Activated CD4-positive, alpha-beta memory T cell treated with anti-CD3 and anti-CD28 coated beads for 36 hours (primary cell): ENCODE results near the gene ASTN2. TPM values are rescaled to one million over a fixed set of nuclear protein-coding genes. Genes with fewer than 3 reads are reported as not detected.

Experiments
- CTCF ChIA-PET: fragments of 350-600 bp; sonication (Branson Sonifier 250); formaldehyde crosslinking; loops from one replicate; lab custom pipeline; 2021; ENCODE audit warnings: antibody characterized with exemption, inconsistent platforms; lab: Charles Lee
- POLR2A ChIA-PET: fragments of 350-600 bp; sonication (Branson Sonifier 250); formaldehyde crosslinking; loops from one replicate; lab custom pipeline; 2021; ENCODE audit warnings: antibody characterized with exemption; lab: Charles Lee
- DNase-seq: peaks from one replicate; pipeline ENCODE4 v3.0.0-alpha.2; 2020
- H3K27ac Mint-ChIP-seq: one replicate; pipeline ENCODE4 v1.8.0; 2021; ENCODE audit warnings: mixed read lengths
- H3K27me3 Mint-ChIP-seq: one replicate; pipeline ENCODE4 v1.8.0; 2021; ENCODE audit warnings: mixed read lengths
- H3K36me3 Mint-ChIP-seq: one replicate; pipeline ENCODE4 v1.8.0; 2021; ENCODE audit warnings: mixed read lengths
- H3K4me1 Mint-ChIP-seq: one replicate; pipeline ENCODE4 v1.8.0; 2021; ENCODE audit warnings: low read depth, mixed read lengths
- H3K4me3 Mint-ChIP-seq: one replicate; pipeline ENCODE4 v1.8.0; 2021; ENCODE audit warnings: mild to moderate bottlenecking, mixed read lengths
- H3K9me3 Mint-ChIP-seq: one replicate; pipeline ENCODE4 v1.8.0; 2021; ENCODE audit warnings: mixed read lengths
- intact Hi-C: fragments of 100-400 bp; cut with micrococcal nuclease; formaldehyde crosslinking; loops from one replicate; pipeline ENCODE4 v1.15.1; 2023
- total RNA-seq, 2 experiments: library from RNA; stranded (reverse); gene quantifications; one replicate each; pipeline ENCODE4 v1.2.3, GENCODE V29; 2021

The ASTN2 gene
- total RNA-seq, 2 experiments from 2014 or later, result 3.3 to 3.4 TPM

DNA sequence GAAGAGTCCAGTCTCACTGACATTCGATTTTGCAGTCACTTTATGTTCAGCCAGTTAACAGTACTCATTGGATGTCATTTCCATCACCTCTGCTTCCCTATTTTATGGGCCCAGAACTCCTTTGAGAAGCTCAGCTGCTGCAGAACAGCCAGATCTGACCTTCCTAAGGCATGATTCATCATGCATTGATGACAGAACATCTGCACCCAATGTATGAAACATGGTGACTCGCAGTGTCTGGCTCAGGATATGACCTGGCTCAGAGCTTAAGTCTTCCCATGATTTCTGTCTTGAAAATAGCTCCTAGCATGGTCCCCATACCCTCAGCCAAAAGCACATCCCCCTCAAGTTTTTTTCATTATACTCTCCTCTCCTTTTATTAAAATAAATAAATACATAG is 820.3 kb downstream of the ASTN2 start:
- intact Hi-C loops, result no loop called here

DNA sequence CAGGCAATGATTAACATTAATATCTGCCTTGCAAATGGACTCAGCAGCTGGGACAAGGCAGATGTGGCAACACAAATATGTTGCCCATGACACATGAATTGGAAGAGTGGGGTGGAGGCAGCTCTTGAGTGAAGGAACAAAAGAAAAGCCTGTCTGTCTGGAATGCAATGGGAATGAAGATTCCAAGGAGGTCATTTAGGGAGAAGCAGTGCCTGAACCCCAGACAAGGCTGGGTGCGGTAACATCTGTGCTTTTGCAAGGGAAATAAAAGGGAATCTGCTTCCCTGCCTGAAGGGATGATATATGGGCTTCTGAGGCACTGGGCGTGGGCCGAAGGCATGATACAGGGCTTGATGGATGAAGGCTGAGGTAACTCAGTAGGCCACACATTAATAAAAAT is 821.9 kb downstream of the ASTN2 start:
- no peaks in the 10 kb centered on the region for H3K27me3 Mint-ChIP-seq
- H3K36me3 Mint-ChIP-seq, result peaks cover 11% of the 10 kb centered on the region
- no peaks in the 10 kb centered on the region for H3K4me1 Mint-ChIP-seq
- intact Hi-C loops, result no loop called here
- no peak for DNase-seq
- H3K4me3 Mint-ChIP-seq, result no peak overlapping the region
- CTCF ChIA-PET, result no interaction called here
- H3K9me3 Mint-ChIP-seq, result peaks cover 16% of the 10 kb centered on the region
- no peak overlapping the region for H3K27ac Mint-ChIP-seq
- POLR2A ChIA-PET, result no interaction called here

More for the DNA sequence above, 820.3 kb downstream of the ASTN2 start:
- no peaks in the 10 kb centered on the region for H3K4me1 Mint-ChIP-seq
- peak; percentile 9 for DNase-seq
- peaks cover 7% of the 10 kb centered on the region for H3K36me3 Mint-ChIP-seq
- H3K9me3 Mint-ChIP-seq, result peaks cover 3% of the 10 kb centered on the region
- no peak overlapping the region for H3K4me3 Mint-ChIP-seq
- ChIA-PET CTCF (interaction anchor here (0.6 to 0.7 kb wide), 2 partner anchors 51 to 267 kb away, joined by 3 to 4 read pairs; no protein-coding TSS in a partner anchor), POLR2A (no interaction called here)
- H3K27me3 Mint-ChIP-seq, result no peaks in the 10 kb centered on the region
- H3K27ac Mint-ChIP-seq, result no peak overlapping the region

DNA sequence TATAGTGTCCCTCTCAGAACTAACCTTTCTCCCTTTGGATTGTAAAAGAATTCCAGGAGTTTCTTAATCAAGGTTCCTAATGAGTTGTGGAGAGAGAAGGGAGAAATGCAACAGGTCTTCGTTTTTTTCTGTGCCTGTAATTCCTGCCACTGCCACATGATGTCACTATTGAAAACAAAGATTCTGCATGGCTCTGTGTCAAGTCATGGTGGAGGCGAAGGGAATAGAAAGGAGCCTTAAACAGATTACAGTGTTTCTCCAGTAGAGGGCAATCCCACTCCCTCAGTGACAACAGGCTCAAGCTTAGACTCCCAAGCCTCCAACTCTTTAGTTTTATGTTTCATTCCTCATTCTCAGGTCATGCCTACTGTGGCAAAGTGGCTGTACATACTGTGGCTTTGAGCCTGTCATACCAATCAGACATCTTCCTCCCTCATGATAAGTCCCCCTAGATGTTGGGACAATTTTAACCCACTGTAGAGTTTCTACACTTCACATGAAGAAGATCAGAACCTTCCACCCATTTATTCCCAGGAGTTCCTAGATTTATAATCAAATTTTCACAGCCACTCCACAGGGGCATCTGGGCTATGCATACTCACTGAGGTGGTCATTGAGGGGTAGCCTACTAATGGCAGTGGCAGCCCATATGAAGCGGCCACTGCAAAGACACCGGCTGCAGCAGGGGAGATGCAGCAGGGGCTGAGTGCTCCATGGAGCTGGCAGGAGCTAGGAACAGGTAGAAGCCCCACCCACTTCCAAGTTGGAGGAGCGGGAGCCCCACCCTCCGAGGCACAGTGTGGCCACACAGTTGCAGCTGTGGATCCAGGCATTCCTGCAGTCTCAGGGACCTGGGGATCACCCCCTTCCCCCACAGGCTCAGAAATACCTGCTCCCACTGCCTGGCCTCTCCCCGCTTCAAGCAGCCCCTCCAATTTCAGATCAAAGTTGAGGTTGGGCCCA is 825.2 kb downstream of the ASTN2 start:
- peak; percentile 29 for DNase-seq
- H3K4me3 Mint-ChIP-seq, result no peak overlapping the region
- intact Hi-C loops, result loop anchor here (1.0 to 5.0 kb wide), 3 partner anchors 58 to 273 kb away; no protein-coding TSS in a partner anchor
- CTCF ChIA-PET, result interaction anchor here (0.6 to 1.1 kb wide), 6 partner anchors 13 to 272 kb away, joined by 3 to 5 read pairs (median 3); no protein-coding TSS in a partner anchor
- peaks cover 19% of the 10 kb centered on the region for H3K9me3 Mint-ChIP-seq
- POLR2A ChIA-PET, result no interaction called here
- no peak overlapping the region for H3K27ac Mint-ChIP-seq
- no peaks in the 10 kb centered on the region for H3K4me1 Mint-ChIP-seq
- H3K27me3 Mint-ChIP-seq, result no peaks in the 10 kb centered on the region
- H3K36me3 Mint-ChIP-seq, result peaks cover 15% of the 10 kb centered on the region

DNA sequence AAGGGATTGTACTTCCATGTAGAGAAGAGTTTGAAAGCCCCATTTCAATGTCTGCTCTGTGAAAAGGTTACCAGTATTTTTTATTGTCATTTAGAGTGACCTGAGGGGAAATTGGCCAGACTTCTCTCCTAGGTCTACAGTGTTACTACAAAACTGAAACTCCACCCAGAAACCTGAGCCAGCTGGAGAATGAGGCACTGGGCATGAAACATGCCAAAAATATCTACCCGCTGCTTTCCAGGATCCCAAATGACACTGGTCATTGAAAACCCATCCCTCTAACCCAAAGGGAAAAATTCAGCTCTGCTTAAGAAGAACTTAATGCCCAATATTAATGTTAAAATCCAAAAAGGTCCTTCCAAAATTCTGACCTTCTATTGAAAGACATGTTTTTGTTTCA is 826.9 kb downstream of the ASTN2 start:
- no peak overlapping the region for H3K4me3 Mint-ChIP-seq
- H3K27me3 Mint-ChIP-seq, result no peaks in the 10 kb centered on the region
- intact Hi-C loops, result loop anchor here (5.0 kb wide), 1 partner anchor 274 kb away; no protein-coding TSS in a partner anchor
- ChIA-PET CTCF (no interaction called here), POLR2A (no interaction called here)
- H3K27ac Mint-ChIP-seq, result no peak overlapping the region
- H3K9me3 Mint-ChIP-seq, result peaks cover 19% of the 10 kb centered on the region
- DNase-seq, result no peak
- no peaks in the 10 kb centered on the region for H3K4me1 Mint-ChIP-seq
- peaks cover 14% of the 10 kb centered on the region for H3K36me3 Mint-ChIP-seq

DNA sequence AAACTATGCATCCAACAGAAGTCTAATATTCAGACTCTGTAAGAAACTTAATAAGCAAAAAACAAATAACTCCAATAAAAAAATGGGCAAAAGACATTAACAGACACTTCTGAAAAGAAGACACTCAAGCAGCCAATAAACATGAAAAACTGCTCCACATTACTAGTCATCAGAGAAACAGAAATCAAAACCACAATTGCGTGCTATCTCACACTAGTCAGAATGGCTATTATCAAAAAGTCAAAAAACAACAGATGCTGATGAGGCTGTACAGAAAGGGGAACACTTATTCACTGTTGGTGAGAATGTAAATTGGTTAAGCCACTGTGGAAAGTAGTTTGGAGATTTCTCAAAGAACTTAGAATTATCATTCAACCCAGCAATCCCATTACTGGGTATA is 829.0 kb downstream of the ASTN2 start:
- Mint-ChIP-seq H3K36me3 (peaks cover 14% of the 10 kb centered on the region), H3K27ac (no peak overlapping the region), H3K9me3 (peaks cover 19% of the 10 kb centered on the region), H3K4me3 (no peak overlapping the region), H3K27me3 (no peaks in the 10 kb centered on the region), H3K4me1 (no peaks in the 10 kb centered on the region)
- CTCF ChIA-PET, result no interaction called here
- intact Hi-C loops, result loop anchor here (5.0 kb wide), 1 partner anchor 276 kb away; no protein-coding TSS in a partner anchor
- POLR2A ChIA-PET, result no interaction called here
- DNase-seq, result no peak

DNA sequence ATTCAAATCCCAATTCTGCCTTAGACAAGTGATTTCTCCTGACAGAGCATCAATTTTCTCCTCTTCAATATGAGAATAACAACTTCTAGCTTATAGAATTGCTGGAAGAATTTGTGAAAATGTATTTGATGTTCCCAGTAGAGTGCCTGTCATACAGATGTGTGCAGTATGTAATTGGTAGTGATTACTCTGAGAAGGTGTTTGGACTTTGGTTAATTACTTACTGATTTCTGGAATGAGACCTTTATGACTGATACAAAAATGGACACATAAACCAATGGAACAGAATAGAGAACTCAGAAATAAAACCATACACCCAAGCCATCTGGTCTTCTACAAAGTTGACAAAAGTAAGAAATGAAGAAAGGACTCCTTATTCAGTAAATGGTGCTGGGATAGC is 829.7 kb downstream of the ASTN2 start:
- DNase-seq, result no peak
- peaks cover 19% of the 10 kb centered on the region for H3K9me3 Mint-ChIP-seq
- H3K36me3 Mint-ChIP-seq, result peaks cover 14% of the 10 kb centered on the region
- ChIA-PET CTCF (no interaction called here), POLR2A (no interaction called here)
- H3K27ac Mint-ChIP-seq, result no peak overlapping the region
- intact Hi-C loops, result loop anchor here (5.0 kb wide), 1 partner anchor 277 kb away; no protein-coding TSS in a partner anchor
- no peaks in the 10 kb centered on the region for H3K4me1 Mint-ChIP-seq
- no peak overlapping the region for H3K4me3 Mint-ChIP-seq
- H3K27me3 Mint-ChIP-seq, result no peaks in the 10 kb centered on the region

DNA sequence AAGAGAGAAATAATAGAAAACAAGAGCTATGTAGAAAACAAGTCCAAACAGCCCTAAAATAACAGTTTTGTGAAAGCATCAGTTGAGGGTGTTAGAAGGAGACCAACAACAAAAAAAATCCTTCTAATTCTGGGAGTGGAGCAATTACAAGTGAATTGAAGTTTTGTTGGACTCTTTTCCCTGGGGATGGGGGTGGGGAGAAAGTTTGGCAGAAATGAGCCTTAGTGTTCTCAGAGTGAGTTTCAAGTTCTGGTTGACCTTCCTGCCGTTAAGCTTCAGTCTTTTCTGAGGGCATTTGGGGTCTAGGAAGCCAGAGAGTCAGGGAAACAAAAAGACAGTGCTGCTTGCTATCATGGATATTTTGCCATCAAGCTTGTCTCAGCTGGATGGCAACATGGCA is 834.0 kb downstream of the ASTN2 start:
- no peaks in the 10 kb centered on the region for H3K4me1 Mint-ChIP-seq
- H3K4me3 Mint-ChIP-seq, result no peak overlapping the region
- POLR2A ChIA-PET, result no interaction called here
- no peak overlapping the region for H3K27ac Mint-ChIP-seq
- no peaks in the 10 kb centered on the region for H3K27me3 Mint-ChIP-seq
- intact Hi-C loops, result no loop called here
- H3K36me3 Mint-ChIP-seq, result peaks cover 6% of the 10 kb centered on the region
- CTCF ChIA-PET, result no interaction called here
- DNase-seq, result no peak
- no peaks in the 10 kb centered on the region for H3K9me3 Mint-ChIP-seq

DNA sequence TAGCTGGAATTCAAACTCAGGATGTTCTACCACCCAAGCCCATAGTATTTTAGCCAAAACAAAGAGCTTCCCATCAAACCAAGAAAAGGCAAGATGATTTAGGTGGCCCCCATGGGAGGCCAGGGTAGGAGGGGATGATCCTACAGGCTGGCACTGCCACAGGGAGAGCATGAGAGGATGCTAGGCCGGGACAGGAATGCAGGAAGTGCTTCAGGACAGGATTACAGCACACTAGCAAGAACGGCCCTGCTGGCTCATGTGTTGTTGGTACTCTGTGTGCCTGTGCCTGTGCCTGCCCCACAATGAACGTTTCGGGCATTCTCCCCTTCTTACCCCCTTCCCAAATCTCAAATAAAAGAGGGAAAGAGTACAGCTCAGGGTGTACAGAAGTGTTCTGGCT is 838.5 kb downstream of the ASTN2 start:
- intact Hi-C loops, result no loop called here

DNA sequence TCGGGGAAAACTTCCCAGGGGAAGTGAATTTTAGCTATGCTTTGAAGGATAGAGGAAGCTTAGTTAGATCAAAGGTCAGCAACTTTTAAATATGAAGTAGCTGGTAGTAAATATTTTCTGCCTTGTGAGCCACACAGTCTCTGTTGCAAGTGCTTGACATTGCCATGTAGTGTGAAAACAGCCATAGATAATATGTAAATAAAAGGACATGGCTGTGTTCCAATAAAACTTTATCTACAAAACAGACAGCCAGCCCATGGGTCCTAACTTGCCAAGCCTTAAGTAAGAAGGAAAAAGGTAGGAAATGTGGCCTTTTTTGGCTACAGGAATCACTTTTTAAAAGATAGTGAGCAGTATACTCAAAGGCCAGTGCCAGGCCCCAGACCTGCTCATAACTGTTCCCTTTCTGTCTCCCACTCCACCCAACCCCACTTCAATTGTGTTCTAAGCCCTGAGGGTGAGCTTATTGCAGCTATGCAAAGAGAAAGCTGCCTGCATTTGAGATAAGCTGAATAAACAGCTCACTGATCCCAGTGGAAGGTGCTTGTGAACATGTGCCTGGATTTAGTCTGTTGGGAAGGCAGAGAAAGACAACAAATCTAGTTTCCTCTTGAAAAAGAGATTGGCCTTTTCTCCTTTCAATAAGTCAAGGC is 840.7 kb downstream of the ASTN2 start:
- Mint-ChIP-seq H3K36me3 (no peaks in the 10 kb centered on the region), H3K27ac (no peak overlapping the region), H3K4me1 (no peaks in the 10 kb centered on the region), H3K27me3 (no peaks in the 10 kb centered on the region), H3K4me3 (no peak overlapping the region), H3K9me3 (no peaks in the 10 kb centered on the region)
- ChIA-PET POLR2A (no interaction called here), CTCF (no interaction called here)
- intact Hi-C loops, result loop anchor here (5.0 kb wide), 1 partner anchor 982 kb away; no protein-coding TSS in a partner anchor
- DNase-seq, result no peak

More for the DNA sequence above, 838.5 kb downstream of the ASTN2 start:
- no peak overlapping the region for H3K4me3 Mint-ChIP-seq
- ChIA-PET POLR2A (no interaction called here), CTCF (interaction anchor here (1.0 to 1.5 kb wide), 2 partner anchors 13 to 15 kb away, joined by 3 to 5 read pairs; no protein-coding TSS in a partner anchor)
- H3K27me3 Mint-ChIP-seq, result no peaks in the 10 kb centered on the region
- no peaks in the 10 kb centered on the region for H3K4me1 Mint-ChIP-seq
- DNase-seq, result no peak
- no peaks in the 10 kb centered on the region for H3K9me3 Mint-ChIP-seq
- H3K27ac Mint-ChIP-seq, result no peak overlapping the region
- H3K36me3 Mint-ChIP-seq, result no peaks in the 10 kb centered on the region

DNA sequence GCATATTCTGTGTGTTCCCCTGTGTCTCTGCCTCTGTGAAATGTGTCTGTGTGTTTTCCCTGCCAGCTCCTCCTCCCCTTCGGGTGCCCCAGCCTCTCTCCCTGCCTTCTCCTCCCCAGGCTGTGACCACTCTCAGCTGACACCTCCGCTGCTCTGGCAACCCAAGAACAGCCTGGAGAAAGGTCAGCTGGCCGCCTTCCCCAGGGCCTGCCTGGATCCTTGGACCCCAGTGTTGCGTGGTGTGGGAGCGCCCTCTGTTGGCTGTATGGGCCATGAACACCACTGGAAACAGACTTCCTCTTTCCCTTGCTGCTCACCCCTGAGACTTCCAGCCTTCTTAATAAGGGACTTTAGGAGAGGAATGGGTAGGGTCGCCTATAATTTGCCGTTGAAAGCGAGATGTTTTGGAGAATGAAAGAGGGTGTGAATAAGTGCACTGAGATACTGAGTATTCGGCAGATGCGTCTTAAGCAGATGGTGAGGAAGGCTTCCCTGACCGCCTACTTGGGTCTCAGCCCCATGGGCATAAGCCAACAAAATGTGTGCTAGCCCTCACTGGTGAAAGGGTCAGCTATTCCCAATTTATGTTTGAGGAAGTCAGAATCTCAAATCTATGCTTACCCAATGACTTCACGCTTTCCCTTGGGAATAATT is 842.6 kb downstream of the ASTN2 start:
- H3K27ac Mint-ChIP-seq, result no peak overlapping the region
- ChIA-PET CTCF (interaction anchor here (0.8 to 2.1 kb wide), 5 partner anchors 16 to 1907 kb away, joined by 3 to 12 read pairs (median 3); no protein-coding TSS in a partner anchor), POLR2A (no interaction called here)
- DNase-seq, result peak; percentile 47
- H3K4me1 Mint-ChIP-seq, result no peaks in the 10 kb centered on the region
- H3K27me3 Mint-ChIP-seq, result no peaks in the 10 kb centered on the region
- intact Hi-C loops, result loop anchor here (5.0 kb wide), 1 partner anchor 980 kb away; no protein-coding TSS in a partner anchor
- no peak overlapping the region for H3K4me3 Mint-ChIP-seq
- H3K9me3 Mint-ChIP-seq, result no peaks in the 10 kb centered on the region
- no peaks in the 10 kb centered on the region for H3K36me3 Mint-ChIP-seq

DNA sequence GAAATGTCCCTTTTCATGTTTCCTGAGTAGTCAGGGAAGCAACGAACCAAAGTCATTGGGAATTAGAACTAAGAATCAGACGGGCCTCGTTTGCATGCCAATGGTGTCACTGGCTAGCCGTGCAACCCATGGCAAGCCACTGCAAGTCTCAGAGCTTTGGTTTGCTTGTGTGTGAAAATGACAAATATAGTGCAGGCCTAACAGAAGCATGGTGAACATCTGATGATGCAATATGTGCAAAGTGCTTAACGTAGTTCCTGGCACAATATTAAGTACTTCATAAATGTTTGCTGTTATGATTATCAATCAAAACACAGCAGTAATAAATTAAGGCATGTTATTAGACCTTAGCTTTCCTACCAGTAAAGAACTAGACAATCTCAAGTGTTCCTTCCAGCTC is 845.7 kb downstream of the ASTN2 start:
- no peaks in the 10 kb centered on the region for H3K4me1 Mint-ChIP-seq
- H3K27me3 Mint-ChIP-seq, result no peaks in the 10 kb centered on the region
- intact Hi-C loops, result no loop called here
- DNase-seq, result no peak
- POLR2A ChIA-PET, result no interaction called here
- H3K27ac Mint-ChIP-seq, result no peak overlapping the region
- CTCF ChIA-PET, result no interaction called here
- H3K9me3 Mint-ChIP-seq, result no peaks in the 10 kb centered on the region
- no peak overlapping the region for H3K4me3 Mint-ChIP-seq
- H3K36me3 Mint-ChIP-seq, result no peaks in the 10 kb centered on the region
